ENCODE data around the gene PCDHGA3. TPM values are rescaled to one million over a fixed set of nuclear protein-coding genes. Genes with fewer than 3 reads are reported as not detected.
"Not testable (repeated sequence)": the region's sequence is repeated elsewhere in the genome, so short reads cannot be mapped to it uniquely, and the experiment has no call there.

The PCDHGA3 gene
- total RNA-seq, 4 donors from 2014 or later: 1.3 to 5.7 (median 2.8) TPM

DNA sequence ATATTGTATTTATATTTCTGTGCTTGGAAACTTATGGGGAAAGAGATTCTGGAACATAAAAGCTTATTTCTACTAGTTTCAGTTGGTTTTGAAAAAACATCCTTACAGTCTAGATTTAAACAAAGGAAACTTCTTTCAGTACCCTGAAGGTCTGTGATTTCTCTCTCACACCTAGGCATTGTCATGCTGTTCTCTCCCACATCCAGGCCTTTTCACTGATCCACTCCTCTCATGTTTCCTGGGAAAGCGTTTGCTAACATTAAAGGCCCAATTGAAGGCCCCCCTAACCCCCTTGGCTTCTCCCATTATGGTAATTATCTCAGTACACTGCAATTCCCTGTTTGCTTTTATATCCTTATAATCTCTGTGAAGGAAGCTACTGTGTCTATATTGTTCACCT lies 856 bp upstream of the PCDHGA3 start:
- peaks cover 67% of the 10 kb centered on the region for H3K27me3 ChIP-seq
- H3K4me3 ChIP-seq: no peak overlapping the region
- no peaks in the 10 kb centered on the region for H3K4me1 ChIP-seq
- no peak for ATAC-seq
- H3K9me3 ChIP-seq: peaks cover 0 to 99% (median 5%) of the 10 kb centered on the region in 3 donors
- H3K27ac ChIP-seq: no peak overlapping the region
- 21% methylated on average over 1 of the region's 1 CpG; no CpG with 5 or more reads in 1 of the 2 donors for WGBS, 2 donors (ENCODE audit: low coverage in 1 of 2)
- TF ChIP-seq, protein P1, sequence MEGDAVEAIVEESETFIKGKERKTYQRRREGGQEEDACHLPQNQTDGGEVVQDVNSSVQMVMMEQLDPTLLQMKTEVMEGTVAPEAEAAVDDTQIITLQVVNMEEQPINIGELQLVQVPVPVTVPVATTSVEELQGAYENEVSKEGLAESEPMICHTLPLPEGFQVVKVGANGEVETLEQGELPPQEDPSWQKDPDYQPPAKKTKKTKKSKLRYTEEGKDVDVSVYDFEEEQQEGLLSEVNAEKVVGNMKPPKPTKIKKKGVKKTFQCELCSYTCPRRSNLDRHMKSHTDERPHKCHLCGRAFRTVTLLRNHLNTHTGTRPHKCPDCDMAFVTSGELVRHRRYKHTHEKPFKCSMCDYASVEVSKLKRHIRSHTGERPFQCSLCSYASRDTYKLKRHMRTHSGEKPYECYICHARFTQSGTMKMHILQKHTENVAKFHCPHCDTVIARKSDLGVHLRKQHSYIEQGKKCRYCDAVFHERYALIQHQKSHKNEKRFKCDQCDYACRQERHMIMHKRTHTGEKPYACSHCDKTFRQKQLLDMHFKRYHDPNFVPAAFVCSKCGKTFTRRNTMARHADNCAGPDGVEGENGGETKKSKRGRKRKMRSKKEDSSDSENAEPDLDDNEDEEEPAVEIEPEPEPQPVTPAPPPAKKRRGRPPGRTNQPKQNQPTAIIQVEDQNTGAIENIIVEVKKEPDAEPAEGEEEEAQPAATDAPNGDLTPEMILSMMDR (IDR thresholded peaks at IDR 0.05): no peak
- no peak for TF ChIP-seq POLR2A (IDR thresholded peaks at IDR 0.05)
- TF ChIP-seq EP300 (IDR thresholded peaks at IDR 0.05): no peak
- H3K36me3 ChIP-seq: peaks cover 0 to 6% of the 10 kb centered on the region in 2 donors

DNA sequence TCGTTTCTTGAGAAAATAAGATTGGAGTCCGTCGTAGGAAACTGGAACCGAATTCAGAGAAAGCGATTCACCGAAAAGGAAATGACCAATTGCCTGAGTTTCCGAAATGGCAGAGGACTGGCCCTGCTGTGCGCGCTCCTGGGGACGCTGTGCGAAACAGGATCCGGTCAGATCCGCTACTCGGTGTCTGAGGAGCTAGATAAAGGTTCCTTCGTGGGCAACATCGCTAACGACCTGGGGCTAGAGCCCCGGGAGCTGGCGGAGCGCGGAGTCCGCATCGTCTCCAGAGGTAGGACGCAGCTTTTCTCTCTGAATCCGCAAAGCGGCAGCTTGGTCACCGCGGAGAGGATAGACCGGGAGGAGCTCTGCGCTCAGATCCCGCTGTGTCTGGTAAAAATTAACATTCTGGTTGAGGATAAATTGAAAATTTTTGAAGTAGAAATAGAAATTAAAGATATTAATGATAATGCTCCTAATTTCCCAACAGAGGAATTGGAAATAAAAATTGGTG lies 379 bp downstream of the PCDHGA3 start:
- Histone ChIP-seq H3K27ac (no peak overlapping the region), H3K9me3 (peaks cover 0 to 99% (median 5%) of the 10 kb centered on the region in 3 donors)
- WGBS, 2 donors (ENCODE audit: low coverage in 1 of 2): 25 to 26% methylated on average over 13 to 30 of the region's 31 CpGs

DNA sequence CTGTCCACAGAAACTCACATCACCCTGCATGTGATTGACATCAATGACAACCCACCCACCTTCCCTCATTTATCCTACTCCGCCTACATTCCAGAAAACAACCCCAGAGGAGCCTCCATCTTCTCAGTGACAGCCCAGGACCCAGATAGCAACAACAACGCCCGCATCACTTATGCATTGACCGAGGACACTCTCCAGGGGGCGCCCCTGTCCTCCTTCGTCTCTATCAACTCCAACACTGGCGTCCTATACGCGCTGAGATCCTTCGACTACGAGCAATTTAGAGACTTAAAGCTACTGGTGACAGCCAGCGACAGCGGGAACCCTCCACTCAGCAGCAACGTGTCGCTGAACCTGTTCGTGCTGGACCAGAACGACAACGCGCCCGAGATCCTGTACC lies 1.7 kb downstream of the PCDHGA3 start:
- H3K9me3 ChIP-seq: peaks cover 0 to 98% (median 5%) of the 10 kb centered on the region in 3 donors
- peaks cover 0 to 9% of the 10 kb centered on the region in 2 donors for H3K36me3 ChIP-seq
- peaks cover 47% of the 10 kb centered on the region for H3K27me3 ChIP-seq
- TF ChIP-seq, protein P1 (IDR thresholded peaks at IDR 0.05): no peak
- TF ChIP-seq POLR2A (IDR thresholded peaks at IDR 0.05): no peak
- TF ChIP-seq EP300 (IDR thresholded peaks at IDR 0.05): no peak
- TF ChIP-seq POLR2AphosphoS5 (IDR thresholded peaks at IDR 0.05): no peak
- H3K27ac ChIP-seq: no peak overlapping the region
- no peak overlapping the region for H3K4me3 ChIP-seq
- no peaks in the 10 kb centered on the region for H3K4me1 ChIP-seq
- 27 to 31% methylated on average over 8 to 11 of the region's 20 CpGs for WGBS, 2 donors (ENCODE audit: low coverage in 1 of 2)
- ATAC-seq: no peak

More for the DNA sequence above, 379 bp downstream of the PCDHGA3 start:
- peak overlapping the region in 1 of 2 donors; percentile 15 for H3K4me3 ChIP-seq
- H3K4me1 ChIP-seq: no peaks in the 10 kb centered on the region
- ATAC-seq: no peak
- peaks cover 0 to 6% of the 10 kb centered on the region in 2 donors for H3K36me3 ChIP-seq
- TF ChIP-seq, protein P1 (IDR thresholded peaks at IDR 0.05): no peak
- TF ChIP-seq POLR2AphosphoS5 (IDR thresholded peaks at IDR 0.05) (no peak), EP300 (IDR thresholded peaks at IDR 0.05) (no peak), POLR2A (IDR thresholded peaks at IDR 0.05) (no peak)
- H3K27me3 ChIP-seq: peaks cover 55% of the 10 kb centered on the region

DNA sequence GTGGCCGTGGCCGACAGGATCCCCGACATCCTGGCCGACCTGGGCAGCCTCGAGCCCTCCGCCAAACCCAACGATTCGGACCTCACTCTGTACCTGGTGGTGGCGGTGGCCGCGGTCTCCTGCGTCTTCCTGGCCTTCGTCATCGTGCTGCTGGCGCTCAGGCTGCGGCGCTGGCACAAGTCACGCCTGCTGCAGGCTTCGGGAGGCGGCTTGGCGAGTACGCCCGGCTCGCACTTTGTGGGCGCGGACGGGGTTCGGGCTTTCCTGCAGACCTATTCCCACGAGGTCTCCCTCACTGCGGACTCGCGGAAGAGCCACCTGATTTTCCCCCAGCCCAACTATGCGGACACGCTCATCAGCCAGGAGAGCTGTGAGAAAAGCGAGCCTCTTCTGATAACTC lies 2.4 kb downstream of the PCDHGA3 start:
- 14 to 60% methylated on average over 1 to 2 of the region's 35 CpGs for WGBS, 2 donors (ENCODE audit: low coverage in 1 of 2)
- ATAC-seq, H3K4me3 ChIP-seq, H3K36me3 ChIP-seq, H3K4me1 ChIP-seq, H3K27ac ChIP-seq: not testable (repeated sequence)
- peaks cover 48% of the 10 kb centered on the region for H3K27me3 ChIP-seq
- H3K9me3 ChIP-seq: peaks cover 0 to 98% (median 5%) of the 10 kb centered on the region in 3 donors

DNA sequence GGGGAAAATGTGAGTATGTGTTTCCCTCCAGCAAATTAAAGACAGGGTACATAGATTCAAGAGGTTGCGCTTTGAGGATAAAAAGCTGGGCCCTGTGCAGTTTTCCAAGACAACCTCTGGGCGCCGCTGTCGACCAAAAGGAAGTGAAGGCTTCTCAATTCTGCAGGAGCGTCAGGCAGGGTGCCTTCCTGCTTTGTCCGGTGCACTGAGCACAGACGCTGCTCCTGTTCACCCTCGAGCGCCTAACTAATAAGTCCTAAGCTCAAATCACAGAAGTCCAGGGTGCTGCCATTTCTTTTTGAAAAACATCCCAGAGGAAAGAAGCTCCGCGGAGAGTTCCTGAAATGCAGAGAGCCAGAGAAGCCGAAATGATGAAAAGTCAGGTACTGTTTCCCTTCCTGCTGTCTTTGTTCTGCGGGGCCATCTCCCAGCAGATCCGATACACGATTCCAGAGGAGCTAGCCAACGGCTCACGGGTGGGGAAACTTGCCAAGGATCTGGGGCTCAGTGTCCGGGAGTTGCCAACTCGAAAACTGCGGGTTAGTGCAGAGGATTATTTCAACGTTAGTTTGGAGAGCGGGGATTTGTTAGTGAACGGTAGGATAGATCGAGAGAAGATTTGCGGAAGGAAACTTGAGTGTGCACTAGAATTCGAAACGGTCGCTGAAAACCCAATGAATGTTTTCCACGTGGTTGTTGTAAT lies 6.4 kb downstream of the PCDHGA3 start, which contains the start of gene PCDHGB1:
Gene PCDHGB1 (plus strand): TSS at position 183 of the 703 bp plus-strand sequence. CDS start 162 bp downstream, at position 345.
- no peak for ATAC-seq
- H3K9me3 ChIP-seq: peaks cover 0 to 96% (median 0%) of the 10 kb centered on the region in 3 donors
- H3K36me3 ChIP-seq: peaks cover 0 to 15% of the 10 kb centered on the region in 2 donors
- H3K27ac ChIP-seq: no peak within 1 kb of the TSS
- WGBS, 2 donors (ENCODE audit: low coverage in 1 of 2): 17 to 29% methylated on average over 12 to 24 of the region's 29 CpGs
- TF ChIP-seq, protein P1 (IDR thresholded peaks at IDR 0.05): peak in 3 of 4 experiments; percentile 21 to 47 (median 34)
- no peak for TF ChIP-seq POLR2AphosphoS5 (IDR thresholded peaks at IDR 0.05)
- peaks cover 48% of the 10 kb centered on the region for H3K27me3 ChIP-seq
- H3K4me1 ChIP-seq: no peaks in the 10 kb centered on the region
- H3K4me3 ChIP-seq: peak within 1 kb of the TSS in 1 of 2 donors; percentile 36

Data from gastroesophageal sphincter (tissue), 4 donors.